Measurements from ENCODE around the gene SIN3B. TPM values are rescaled to one million over a fixed set of nuclear protein-coding genes. Genes with fewer than 3 reads are reported as not detected.

SIN3B gene
- total and polyA plus RNA-seq, 9 of the 15 experiments (the other 6 are each of a cell fraction or from before 2014, with no cell fraction given), result 0.51 to 34.2 (median 14.3) TPM

- TF ChIP-seq HDAC3 (IDR thresholded peaks at IDR 0.05; ENCODE audit: borderline replicate concordance, partially characterized antibody) (no peak), THAP12 (CRISPR knock-in tag; IDR thresholded peaks at IDR 0.05) (no peak), SIN3A (IDR thresholded peaks at IDR 0.05; ENCODE audit: borderline replicate concordance in 2 of 2, control insufficient read depth in 1 of 2, low read depth in 2 of 2, low read length in 2 of 2) (0 out of 4 replicates have a peak, but pooled peaks of 1 of the 2 experiments have one; percentile 43), GABPB1 (CRISPR knock-in tag; IDR thresholded peaks at IDR 0.05) (no peak), ZNF639 (CRISPR knock-in tag; conservative IDR thresholded peaks at IDR 0.05 in 1 of 2, IDR thresholded peaks at IDR 0.05 in 1 of 2) (no peak), KAT2B (IDR thresholded peaks at IDR 0.05; ENCODE audit: low read depth, low read length) (no peak), ZNF12 (CRISPR knock-in tag; IDR thresholded peaks at IDR 0.05) (no peak), FOXP4 (CRISPR knock-in tag; IDR thresholded peaks at IDR 0.05; ENCODE audit: borderline replicate concordance) (no peak), GATAD2A (IDR thresholded peaks at IDR 0.05) (no peak), DACH1 (IDR thresholded peaks at IDR 0.05; ENCODE audit: partially characterized antibody) (peak; percentile 23), MTA2 (IDR thresholded peaks at IDR 0.05; ENCODE audit: low read depth) (no peak), ZZZ3 (IDR thresholded peaks at IDR 0.05) (no peak), CBX2 (IDR thresholded peaks at IDR 0.05; ENCODE audit: insufficient read depth, low read length, poor library complexity, severe bottlenecking) (no peak), HMGN3 (IDR thresholded peaks at IDR 0.05; ENCODE audit: borderline replicate concordance, extremely low read depth, insufficient read length, low read depth, low read length) (no peak), KAT7 (CRISPR knock-in tag; IDR thresholded peaks at IDR 0.05; ENCODE audit: borderline replicate concordance) (no peak), JUNB (CRISPR knock-in tag; conservative IDR thresholded peaks at IDR 0.05) (no peak), ARID1B (IDR thresholded peaks at IDR 0.05) (no peak), HDAC8 (tag; IDR thresholded peaks at IDR 0.05) (no peak), CXXC5 (CRISPR knock-in tag; IDR thresholded peaks at IDR 0.05) (no peak), POU5F1 (IDR thresholded peaks at IDR 0.05; ENCODE audit: borderline replicate concordance, low read depth, low read length, partially characterized antibody) (no peak)
- TF ChIP-seq, protein P1, sequence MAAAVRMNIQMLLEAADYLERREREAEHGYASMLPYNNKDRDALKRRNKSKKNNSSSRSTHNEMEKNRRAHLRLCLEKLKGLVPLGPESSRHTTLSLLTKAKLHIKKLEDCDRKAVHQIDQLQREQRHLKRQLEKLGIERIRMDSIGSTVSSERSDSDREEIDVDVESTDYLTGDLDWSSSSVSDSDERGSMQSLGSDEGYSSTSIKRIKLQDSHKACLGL (CRISPR knock-in tag; IDR thresholded peaks at IDR 0.05; ENCODE audit: borderline replicate concordance, poor library complexity, severe bottlenecking), result no peak
Measured at GRCh38 chr19:16889366-16889882, 60.2 kb downstream of the SIN3B start (continued).
